Measurements from ENCODE around the gene WT1.
"Not testable (repeated sequence)": the region's sequence is repeated elsewhere in the genome, so short reads cannot be mapped to it uniquely, and the experiment has no call there.

WT1 gene

GRCh38 chr11:32388871-32389770 is 46.2 kb downstream of the WT1 start:
- in situ Hi-C loops (cut with MboI; ENCODE audit: low sequenced_read_pairs), result no loop called here

GRCh38 chr11:32388365-32388764 is 47.0 kb downstream of the WT1 start:
- in situ Hi-C loops (cut with MboI; ENCODE audit: low sequenced_read_pairs), result no loop called here

GRCh38 chr11:32387411-32387810 is 47.9 kb downstream of the WT1 start:
- in situ Hi-C loops (cut with MboI; ENCODE audit: low sequenced_read_pairs), result no loop called here

GRCh38 chr11:32386770-32387377 is 48.5 kb downstream of the WT1 start:
- in situ Hi-C loops (cut with MboI; ENCODE audit: low sequenced_read_pairs), result no loop called here

GRCh38 chr11:32385998-32386397 is 49.3 kb downstream of the WT1 start:
- in situ Hi-C loops (cut with MboI; ENCODE audit: low sequenced_read_pairs), result no loop called here

GRCh38 chr11:32382339-32383049 is 52.8 kb downstream of the WT1 start:
- in situ Hi-C loops (cut with MboI; ENCODE audit: low sequenced_read_pairs), result no loop called here

GRCh38 chr11:32381179-32381578 is 54.2 kb downstream of the WT1 start:
- in situ Hi-C loops (cut with MboI; ENCODE audit: low sequenced_read_pairs), result no loop called here

GRCh38 chr11:32379719-32380118 is 55.6 kb downstream of the WT1 start:
- in situ Hi-C loops (cut with MboI; ENCODE audit: low sequenced_read_pairs), result no loop called here

GRCh38 chr11:32375826-32376225 is 59.5 kb downstream of the WT1 start:
- in situ Hi-C loops (cut with MboI; ENCODE audit: low sequenced_read_pairs), result no loop called here

GRCh38 chr11:32374261-32374711 is 61.1 kb downstream of the WT1 start:
- in situ Hi-C loops (cut with MboI; ENCODE audit: low sequenced_read_pairs), result no loop called here

- in situ Hi-C loops (cut with MboI; ENCODE audit: low sequenced_read_pairs), result not testable (repeated sequence)
Measured at GRCh38 chr11:32369987-32370386, 65.4 kb downstream of the WT1 start.

GRCh38 chr11:32366666-32367065 is 68.7 kb downstream of the WT1 start:
- in situ Hi-C loops (cut with MboI; ENCODE audit: low sequenced_read_pairs), result no loop called here

GRCh38 chr11:32365192-32365591 is 70.1 kb downstream of the WT1 start:
- in situ Hi-C loops (cut with MboI; ENCODE audit: low sequenced_read_pairs), result no loop called here

- in situ Hi-C loops (cut with MboI; ENCODE audit: low sequenced_read_pairs), result no loop called here
Measured at GRCh38 chr11:32358729-32359128, 76.6 kb downstream of the WT1 start.

- in situ Hi-C loops (cut with MboI; ENCODE audit: low sequenced_read_pairs), result no loop called here
Measured at GRCh38 chr11:32353884-32354283, 81.5 kb downstream of the WT1 start.

GRCh38 chr11:32348502-32348901 is 86.8 kb downstream of the WT1 start:
- in situ Hi-C loops (cut with MboI; ENCODE audit: low sequenced_read_pairs), result no loop called here

- in situ Hi-C loops (cut with MboI; ENCODE audit: low sequenced_read_pairs), result no loop called here
Measured at GRCh38 chr11:32344946-32345345, 90.4 kb downstream of the WT1 start.

- in situ Hi-C loops (cut with MboI; ENCODE audit: low sequenced_read_pairs), result no loop called here
Measured at GRCh38 chr11:32343325-32344008, 91.9 kb downstream of the WT1 start.

- in situ Hi-C loops (cut with MboI; ENCODE audit: low sequenced_read_pairs), result no loop called here
Measured at GRCh38 chr11:32341620-32342613, 93.4 kb downstream of the WT1 start.

GRCh38 chr11:32340181-32340580 is 95.2 kb downstream of the WT1 start:
- in situ Hi-C loops (cut with MboI; ENCODE audit: low sequenced_read_pairs), result no loop called here
